Measurements from ENCODE around the gene LRP1B. TPM values are rescaled to one million over a fixed set of nuclear protein-coding genes. Genes with fewer than 3 reads are reported as not detected.

LRP1B gene
- total and polyA plus RNA-seq, 5 donors from 2014 or later: not detected

DNA sequence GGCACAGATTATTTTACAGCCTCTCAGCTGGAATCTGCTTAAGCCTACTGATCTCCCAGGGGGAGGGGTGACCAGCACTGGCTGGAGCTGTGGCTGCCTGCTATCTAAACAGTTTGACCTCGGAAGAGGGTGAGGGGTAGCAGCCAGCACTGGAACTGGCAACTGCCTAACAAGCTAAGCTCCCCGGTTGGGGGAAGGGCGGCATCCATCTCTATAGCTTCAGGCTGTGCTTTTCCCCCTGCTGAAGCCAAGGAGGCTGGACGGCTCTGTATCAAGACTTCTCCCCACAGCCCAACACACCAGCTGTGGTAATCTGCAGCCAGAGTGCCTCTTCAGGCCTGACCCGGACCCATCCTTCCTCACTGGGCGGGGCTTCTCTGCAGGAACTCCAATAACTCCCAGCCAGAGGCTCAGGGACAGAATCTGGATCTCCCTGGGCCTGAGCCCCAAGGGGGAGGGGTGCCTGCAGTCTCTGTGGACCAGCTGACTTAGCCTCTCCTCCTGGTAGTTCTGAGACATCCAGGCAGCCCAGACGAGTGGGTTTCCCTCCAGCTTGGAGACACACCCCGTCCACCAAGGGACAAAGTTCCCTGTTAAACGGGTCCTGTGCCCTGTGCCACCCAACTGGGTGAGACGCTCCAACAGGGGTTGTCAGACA lies 560.2 kb downstream of the LRP1B start:
- H3K4me3 Mint-ChIP-seq: no peak overlapping the region
- peaks cover 4 to 23% (median 8%) of the 10 kb centered on the region in 7 donors for H3K9me3 Mint-ChIP-seq

GRCh38 chr2:141569941-141570340 lies 560.9 kb downstream of the LRP1B start:
- H3K36me3 ChIP-seq (ENCODE audit: control insufficient read depth, insufficient read depth, low read length): no peaks in the 10 kb centered on the region
- DNase-seq: no peak
- H3K36me3 Mint-ChIP-seq: no peaks in the 10 kb centered on the region
- H3K27me3 Mint-ChIP-seq: no peaks in the 10 kb centered on the region
- H3K4me1 ChIP-seq (ENCODE audit: control insufficient read depth, insufficient read depth, low read length, poor library complexity, severe bottlenecking): no peaks in the 10 kb centered on the region
- no peaks in the 10 kb centered on the region for H3K4me1 Mint-ChIP-seq
- H3K27ac Mint-ChIP-seq: no peak overlapping the region
- H3K4me3 Mint-ChIP-seq: no peak overlapping the region
- H3K9me3 ChIP-seq (ENCODE audit: control insufficient read depth in 2 of 2, low read length in 2 of 2): peaks cover 5% of the 10 kb centered on the region in 2 experiments
- no peak overlapping the region for H3K27ac ChIP-seq (ENCODE audit: insufficient read depth, low read length, poor library complexity, severe bottlenecking)
- H3K9me3 Mint-ChIP-seq: peaks cover 4 to 23% (median 8%) of the 10 kb centered on the region in 7 donors
- no peak for ATAC-seq (ENCODE audit: low read depth in 2 of 2)
- H3K27me3 ChIP-seq (ENCODE audit: control insufficient read depth, insufficient read depth, low read length): no peaks in the 10 kb centered on the region
- no peak overlapping the region for H3K4me3 ChIP-seq (ENCODE audit: low read depth, low read length)

More for the DNA sequence above, 560.2 kb downstream of the LRP1B start:
- ATAC-seq (ENCODE audit: low read depth in 2 of 2) (no peak), DNase-seq (no peak)
- Mint-ChIP-seq H3K36me3 (no peaks in the 10 kb centered on the region), H3K4me1 (no peaks in the 10 kb centered on the region), H3K27me3 (no peaks in the 10 kb centered on the region), H3K27ac (no peak overlapping the region)
- Histone ChIP-seq H3K27me3 (ENCODE audit: control insufficient read depth, insufficient read depth, low read length) (no peaks in the 10 kb centered on the region), H3K36me3 (ENCODE audit: control insufficient read depth, insufficient read depth, low read length) (no peaks in the 10 kb centered on the region), H3K9me3 (ENCODE audit: control insufficient read depth in 2 of 2, low read length in 2 of 2) (peaks cover 5% of the 10 kb centered on the region in 2 experiments), H3K27ac (ENCODE audit: insufficient read depth, low read length, poor library complexity, severe bottlenecking) (no peak overlapping the region), H3K4me3 (ENCODE audit: low read depth, low read length) (no peak overlapping the region), H3K4me1 (ENCODE audit: control insufficient read depth, insufficient read depth, low read length, poor library complexity, severe bottlenecking) (no peaks in the 10 kb centered on the region)

DNA sequence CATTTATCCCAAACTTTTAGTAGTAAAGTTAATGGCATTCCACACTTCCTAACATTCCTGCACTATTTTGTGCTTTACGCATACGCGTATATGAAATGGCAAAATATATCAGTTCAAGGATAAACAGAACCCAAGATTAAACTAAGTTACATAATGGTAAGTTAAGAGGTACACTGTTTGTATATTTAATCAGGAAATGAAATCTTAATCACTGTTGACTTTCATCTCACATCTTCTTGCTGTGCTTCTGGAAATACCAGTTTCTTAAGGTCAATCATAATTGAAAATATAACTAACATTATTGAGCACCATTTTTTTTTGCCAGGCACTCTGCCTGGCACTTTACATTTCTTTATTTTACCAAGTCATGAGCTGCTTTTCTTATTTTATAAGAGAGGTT lies 565.2 kb downstream of the LRP1B start:
- H3K9me3 ChIP-seq (ENCODE audit: control insufficient read depth in 2 of 2, low read length in 2 of 2): peaks cover 0 to 5% of the 10 kb centered on the region in 2 experiments
- Mint-ChIP-seq H3K9me3 (peaks cover 0 to 7% (median 3%) of the 10 kb centered on the region in 7 donors), H3K4me3 (no peak overlapping the region), H3K4me1 (no peaks in the 10 kb centered on the region), H3K27ac (no peak overlapping the region), H3K27me3 (no peaks in the 10 kb centered on the region), H3K36me3 (no peaks in the 10 kb centered on the region)
- no peaks in the 10 kb centered on the region for H3K27me3 ChIP-seq (ENCODE audit: control insufficient read depth, insufficient read depth, low read length)
- ATAC-seq (ENCODE audit: low read depth in 2 of 2) (no peak), DNase-seq (no peak)
- H3K36me3 ChIP-seq (ENCODE audit: control insufficient read depth, insufficient read depth, low read length): no peaks in the 10 kb centered on the region
- no peak overlapping the region for H3K4me3 ChIP-seq (ENCODE audit: low read depth, low read length)
- H3K4me1 ChIP-seq (ENCODE audit: control insufficient read depth, insufficient read depth, low read length, poor library complexity, severe bottlenecking): no peaks in the 10 kb centered on the region
- no peak overlapping the region for H3K27ac ChIP-seq (ENCODE audit: insufficient read depth, low read length, poor library complexity, severe bottlenecking)

- no peaks in the 10 kb centered on the region for H3K27me3 Mint-ChIP-seq
- H3K4me1 Mint-ChIP-seq: no peaks in the 10 kb centered on the region
- H3K27me3 ChIP-seq (ENCODE audit: control insufficient read depth, insufficient read depth, low read length): no peaks in the 10 kb centered on the region
- no peaks in the 10 kb centered on the region for H3K9me3 ChIP-seq (ENCODE audit: control insufficient read depth in 2 of 2, low read length in 2 of 2)
- ATAC-seq (ENCODE audit: low read depth in 2 of 2) (no peak), DNase-seq (no peak)
- H3K4me3 ChIP-seq (ENCODE audit: low read depth, low read length): no peak overlapping the region
- H3K9me3 Mint-ChIP-seq: peaks cover 0 to 10% (median 3%) of the 10 kb centered on the region in 7 donors
- no peaks in the 10 kb centered on the region for H3K4me1 ChIP-seq (ENCODE audit: control insufficient read depth, insufficient read depth, low read length, poor library complexity, severe bottlenecking)
- H3K36me3 ChIP-seq (ENCODE audit: control insufficient read depth, insufficient read depth, low read length): no peaks in the 10 kb centered on the region
- H3K27ac ChIP-seq (ENCODE audit: insufficient read depth, low read length, poor library complexity, severe bottlenecking): no peak overlapping the region
- H3K27ac Mint-ChIP-seq: no peak overlapping the region
- no peaks in the 10 kb centered on the region for H3K36me3 Mint-ChIP-seq
- no peak overlapping the region for H3K4me3 Mint-ChIP-seq
Measured at GRCh38 chr2:141560723-141561122, 570.1 kb downstream of the LRP1B start.

- no peaks in the 10 kb centered on the region for H3K27me3 ChIP-seq (ENCODE audit: control insufficient read depth, insufficient read depth, low read length)
- Mint-ChIP-seq H3K4me1 (no peaks in the 10 kb centered on the region), H3K27ac (no peak overlapping the region), H3K27me3 (no peaks in the 10 kb centered on the region), H3K36me3 (no peaks in the 10 kb centered on the region), H3K4me3 (no peak overlapping the region), H3K9me3 (peaks cover 0 to 19% (median 7%) of the 10 kb centered on the region in 7 donors)
- DNase-seq: no peak
- no peak for ATAC-seq (ENCODE audit: low read depth in 2 of 2)
- H3K27ac ChIP-seq (ENCODE audit: insufficient read depth, low read length, poor library complexity, severe bottlenecking): no peak overlapping the region
- H3K9me3 ChIP-seq (ENCODE audit: control insufficient read depth in 2 of 2, low read length in 2 of 2): no peaks in the 10 kb centered on the region
- no peaks in the 10 kb centered on the region for H3K4me1 ChIP-seq (ENCODE audit: control insufficient read depth, insufficient read depth, low read length, poor library complexity, severe bottlenecking)
- no peak overlapping the region for H3K4me3 ChIP-seq (ENCODE audit: low read depth, low read length)
- H3K36me3 ChIP-seq (ENCODE audit: control insufficient read depth, insufficient read depth, low read length): no peaks in the 10 kb centered on the region
Measured at GRCh38 chr2:141557329-141558095, 573.3 kb downstream of the LRP1B start.

DNA sequence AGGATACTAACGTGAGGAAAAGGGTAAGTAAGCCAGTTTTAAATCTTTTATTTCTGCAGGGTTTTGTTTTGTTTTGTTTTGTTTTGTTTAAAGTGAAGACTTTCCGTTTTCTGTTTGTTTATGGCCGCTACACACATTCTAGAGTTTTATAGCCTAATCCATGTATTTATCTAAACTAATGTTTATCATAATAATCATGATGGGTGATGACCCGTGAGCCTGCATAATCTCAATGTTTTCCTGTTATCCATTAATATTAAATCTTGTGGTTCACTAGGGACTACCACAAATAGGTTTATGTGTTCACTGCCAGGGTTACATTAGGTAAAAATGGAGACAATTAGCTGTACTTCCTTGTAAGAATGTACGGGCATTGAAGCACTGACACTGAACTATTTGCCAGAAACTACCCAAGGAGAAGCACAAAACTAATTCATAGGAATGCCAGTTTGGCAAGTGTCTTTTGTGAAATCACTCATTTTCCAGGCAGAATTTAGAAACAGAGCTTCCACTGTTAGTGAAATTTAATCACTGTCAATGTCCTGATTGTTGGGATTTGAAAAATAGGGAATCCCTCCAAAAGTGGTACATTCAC lies 574.8 kb downstream of the LRP1B start:
- Mint-ChIP-seq H3K36me3 (no peaks in the 10 kb centered on the region), H3K4me3 (no peak overlapping the region), H3K4me1 (no peaks in the 10 kb centered on the region), H3K27ac (no peak overlapping the region), H3K9me3 (peaks cover 0 to 14% (median 5%) of the 10 kb centered on the region in 7 donors), H3K27me3 (no peaks in the 10 kb centered on the region)
- DNase-seq: no peak
- Histone ChIP-seq H3K4me1 (ENCODE audit: control insufficient read depth, insufficient read depth, low read length, poor library complexity, severe bottlenecking) (no peaks in the 10 kb centered on the region), H3K27ac (ENCODE audit: insufficient read depth, low read length, poor library complexity, severe bottlenecking) (no peak overlapping the region), H3K4me3 (ENCODE audit: low read depth, low read length) (no peak overlapping the region), H3K36me3 (ENCODE audit: control insufficient read depth, insufficient read depth, low read length) (no peaks in the 10 kb centered on the region), H3K9me3 (ENCODE audit: control insufficient read depth in 2 of 2, low read length in 2 of 2) (no peaks in the 10 kb centered on the region), H3K27me3 (ENCODE audit: control insufficient read depth, insufficient read depth, low read length) (no peaks in the 10 kb centered on the region)
- no peak for ATAC-seq (ENCODE audit: low read depth in 2 of 2)

DNA sequence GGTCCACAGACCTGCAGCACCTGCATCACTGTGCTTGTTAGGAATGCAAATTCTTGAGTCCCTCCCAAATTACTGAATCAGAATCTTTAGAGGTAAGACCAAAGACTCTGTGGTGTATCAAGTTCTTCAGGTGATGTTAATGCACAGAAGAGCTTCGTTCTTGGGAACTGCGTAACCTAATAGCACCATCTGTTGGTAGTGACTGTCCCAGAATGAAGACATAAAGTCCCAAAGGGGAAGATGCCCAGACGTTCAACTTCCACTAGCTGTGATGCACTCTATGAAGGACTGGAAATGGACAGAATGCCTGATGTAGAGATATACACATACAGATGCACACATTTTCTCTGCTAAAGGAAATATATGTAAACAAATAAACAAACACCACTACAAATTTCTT lies 576.0 kb downstream of the LRP1B start:
- ATAC-seq (ENCODE audit: low read depth in 2 of 2): no peak
- Mint-ChIP-seq H3K36me3 (no peaks in the 10 kb centered on the region), H3K4me3 (no peak overlapping the region)

More for the DNA sequence above, 576.0 kb downstream of the LRP1B start:
- no peak overlapping the region for H3K27ac Mint-ChIP-seq
- Histone ChIP-seq H3K27ac (ENCODE audit: insufficient read depth, low read length, poor library complexity, severe bottlenecking) (no peak overlapping the region), H3K27me3 (ENCODE audit: control insufficient read depth, insufficient read depth, low read length) (no peaks in the 10 kb centered on the region), H3K36me3 (ENCODE audit: control insufficient read depth, insufficient read depth, low read length) (no peaks in the 10 kb centered on the region), H3K4me1 (ENCODE audit: control insufficient read depth, insufficient read depth, low read length, poor library complexity, severe bottlenecking) (no peaks in the 10 kb centered on the region), H3K9me3 (ENCODE audit: control insufficient read depth in 2 of 2, low read length in 2 of 2) (no peaks in the 10 kb centered on the region), H3K4me3 (ENCODE audit: low read depth, low read length) (no peak overlapping the region)
- peaks cover 0 to 14% (median 4%) of the 10 kb centered on the region in 7 donors for H3K9me3 Mint-ChIP-seq
- DNase-seq: no peak
- no peaks in the 10 kb centered on the region for H3K4me1 Mint-ChIP-seq
- no peaks in the 10 kb centered on the region for H3K27me3 Mint-ChIP-seq

Data from CD4-positive, CD25-positive, alpha-beta regulatory T cell (primary cell).